NB4 (cell line): Measurements from ENCODE around the gene PMPCA.

Source experiments
- CTCF ChIP-seq: IDR thresholded peaks from one replicate; pipeline ENCODE4 v1.5.1; 2012; ENCODE audit warnings: low read depth, low read length
- MAX ChIP-seq: IDR thresholded peaks from 2 replicates; pipeline ENCODE4 v1.6.1; 2011; ENCODE audit warnings: low read depth, low read length
- POLR2A ChIP-seq: IDR thresholded peaks from 2 replicates; pipeline ENCODE4 v1.6.1; 2011; ENCODE audit warnings: mild to moderate bottlenecking; ENCODE audit not compliant: insufficient read length; ENCODE audit errors: extremely low read depth

GRCh38 chr9:136422876-136423275, 12.4 kb downstream of the PMPCA start:
- no peak for TF ChIP-seq CTCF
- no peak for TF ChIP-seq MAX
- no peak for TF ChIP-seq POLR2A
